ENCODE measurements around the gene IRF5. TPM values are rescaled to one million over a fixed set of nuclear protein-coding genes. Genes with fewer than 3 reads are reported as not detected.
"Not testable (repeated sequence)": the region's sequence is repeated elsewhere in the genome, so short reads cannot be mapped to it uniquely, and the experiment has no call there.

The IRF5 gene
- polyA plus RNA-seq, 1 donor from 2014 or later = not detected

DNA sequence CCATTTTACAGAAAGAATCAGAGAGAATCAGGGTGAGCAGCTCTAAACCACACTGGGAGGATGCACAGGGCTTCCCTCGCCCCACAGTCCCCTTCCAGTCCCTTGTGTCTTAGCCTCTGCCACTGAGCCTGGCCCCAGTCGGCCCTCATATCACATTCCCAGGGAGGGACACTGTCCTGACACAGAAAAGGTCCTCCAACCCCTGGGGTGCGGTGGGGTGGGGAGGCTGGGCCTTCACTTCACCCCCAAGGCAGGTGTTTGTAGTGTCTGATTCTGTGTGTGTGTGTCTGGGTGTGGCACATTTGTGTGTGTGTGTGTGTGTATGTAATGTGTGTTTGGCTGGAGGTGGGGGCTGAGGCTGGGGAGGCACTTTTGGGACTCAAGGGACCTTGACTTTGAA lies 25.4 kb upstream of the IRF5 start:
- Histone ChIP-seq H3K36me3 (ENCODE audit: insufficient read depth, low read length) (no peaks in the 10 kb centered on the region), H3K27ac (ENCODE audit: low read length) (no peak overlapping the region), H2AFZ (ENCODE audit: low read depth, low read length) (no peak overlapping the region), H3K79me2 (replicated peaks; ENCODE audit: insufficient read depth, low read length) (no peaks in the 10 kb centered on the region), H3F3A (ENCODE audit: insufficient read depth, low read length, poor library complexity, severe bottlenecking) (no peaks in the 10 kb centered on the region), H3K4me3 (ENCODE audit: low read length) (no peak overlapping the region), H4K20me1 (ENCODE audit: insufficient read depth) (no peaks in the 10 kb centered on the region), H3K4me2 (ENCODE audit: low read length) (no peak overlapping the region), H3K9ac (ENCODE audit: low read length) (no peak overlapping the region), H3K9me2 (ENCODE audit: insufficient read depth, low read length) (no peaks in the 10 kb centered on the region), H3K27me3 (ENCODE audit: insufficient read depth, low read depth, low read length) (peaks cover 49% of the 10 kb centered on the region), H3K9me3 (ENCODE audit: low read length) (no peaks in the 10 kb centered on the region)
- TF ChIP-seq, protein P1, sequence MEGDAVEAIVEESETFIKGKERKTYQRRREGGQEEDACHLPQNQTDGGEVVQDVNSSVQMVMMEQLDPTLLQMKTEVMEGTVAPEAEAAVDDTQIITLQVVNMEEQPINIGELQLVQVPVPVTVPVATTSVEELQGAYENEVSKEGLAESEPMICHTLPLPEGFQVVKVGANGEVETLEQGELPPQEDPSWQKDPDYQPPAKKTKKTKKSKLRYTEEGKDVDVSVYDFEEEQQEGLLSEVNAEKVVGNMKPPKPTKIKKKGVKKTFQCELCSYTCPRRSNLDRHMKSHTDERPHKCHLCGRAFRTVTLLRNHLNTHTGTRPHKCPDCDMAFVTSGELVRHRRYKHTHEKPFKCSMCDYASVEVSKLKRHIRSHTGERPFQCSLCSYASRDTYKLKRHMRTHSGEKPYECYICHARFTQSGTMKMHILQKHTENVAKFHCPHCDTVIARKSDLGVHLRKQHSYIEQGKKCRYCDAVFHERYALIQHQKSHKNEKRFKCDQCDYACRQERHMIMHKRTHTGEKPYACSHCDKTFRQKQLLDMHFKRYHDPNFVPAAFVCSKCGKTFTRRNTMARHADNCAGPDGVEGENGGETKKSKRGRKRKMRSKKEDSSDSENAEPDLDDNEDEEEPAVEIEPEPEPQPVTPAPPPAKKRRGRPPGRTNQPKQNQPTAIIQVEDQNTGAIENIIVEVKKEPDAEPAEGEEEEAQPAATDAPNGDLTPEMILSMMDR (IDR thresholded peaks at IDR 0.05; ENCODE audit: poor library complexity, severe bottlenecking) = no peak
- TF ChIP-seq POLR2AphosphoS5 (IDR thresholded peaks at IDR 0.05) = no peak
- no peak for TF ChIP-seq EZH2 (IDR thresholded peaks at IDR 0.05; ENCODE audit: borderline replicate concordance, insufficient read depth, low read length, poor library complexity, severe bottlenecking)
- no peak for TF ChIP-seq EP300 (conservative IDR thresholded peaks at IDR 0.05; ENCODE audit: poor library complexity, severe bottlenecking)
- no peak for TF ChIP-seq SMC3 (conservative IDR thresholded peaks at IDR 0.05; ENCODE audit: poor library complexity)
- TF ChIP-seq MXI1 (conservative IDR thresholded peaks at IDR 0.05; ENCODE audit: poor library complexity, severe bottlenecking) = no peak
- TF ChIP-seq, protein P2, sequence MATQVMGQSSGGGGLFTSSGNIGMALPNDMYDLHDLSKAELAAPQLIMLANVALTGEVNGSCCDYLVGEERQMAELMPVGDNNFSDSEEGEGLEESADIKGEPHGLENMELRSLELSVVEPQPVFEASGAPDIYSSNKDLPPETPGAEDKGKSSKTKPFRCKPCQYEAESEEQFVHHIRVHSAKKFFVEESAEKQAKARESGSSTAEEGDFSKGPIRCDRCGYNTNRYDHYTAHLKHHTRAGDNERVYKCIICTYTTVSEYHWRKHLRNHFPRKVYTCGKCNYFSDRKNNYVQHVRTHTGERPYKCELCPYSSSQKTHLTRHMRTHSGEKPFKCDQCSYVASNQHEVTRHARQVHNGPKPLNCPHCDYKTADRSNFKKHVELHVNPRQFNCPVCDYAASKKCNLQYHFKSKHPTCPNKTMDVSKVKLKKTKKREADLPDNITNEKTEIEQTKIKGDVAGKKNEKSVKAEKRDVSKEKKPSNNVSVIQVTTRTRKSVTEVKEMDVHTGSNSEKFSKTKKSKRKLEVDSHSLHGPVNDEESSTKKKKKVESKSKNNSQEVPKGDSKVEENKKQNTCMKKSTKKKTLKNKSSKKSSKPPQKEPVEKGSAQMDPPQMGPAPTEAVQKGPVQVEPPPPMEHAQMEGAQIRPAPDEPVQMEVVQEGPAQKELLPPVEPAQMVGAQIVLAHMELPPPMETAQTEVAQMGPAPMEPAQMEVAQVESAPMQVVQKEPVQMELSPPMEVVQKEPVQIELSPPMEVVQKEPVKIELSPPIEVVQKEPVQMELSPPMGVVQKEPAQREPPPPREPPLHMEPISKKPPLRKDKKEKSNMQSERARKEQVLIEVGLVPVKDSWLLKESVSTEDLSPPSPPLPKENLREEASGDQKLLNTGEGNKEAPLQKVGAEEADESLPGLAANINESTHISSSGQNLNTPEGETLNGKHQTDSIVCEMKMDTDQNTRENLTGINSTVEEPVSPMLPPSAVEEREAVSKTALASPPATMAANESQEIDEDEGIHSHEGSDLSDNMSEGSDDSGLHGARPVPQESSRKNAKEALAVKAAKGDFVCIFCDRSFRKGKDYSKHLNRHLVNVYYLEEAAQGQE (IDR thresholded peaks at IDR 0.05; ENCODE audit: borderline replicate concordance) = no peak
- TF ChIP-seq RAD21 (conservative IDR thresholded peaks at IDR 0.05) = no peak
- TF ChIP-seq TAF1 (IDR thresholded peaks at IDR 0.05; ENCODE audit: low read depth) = no peak

DNA sequence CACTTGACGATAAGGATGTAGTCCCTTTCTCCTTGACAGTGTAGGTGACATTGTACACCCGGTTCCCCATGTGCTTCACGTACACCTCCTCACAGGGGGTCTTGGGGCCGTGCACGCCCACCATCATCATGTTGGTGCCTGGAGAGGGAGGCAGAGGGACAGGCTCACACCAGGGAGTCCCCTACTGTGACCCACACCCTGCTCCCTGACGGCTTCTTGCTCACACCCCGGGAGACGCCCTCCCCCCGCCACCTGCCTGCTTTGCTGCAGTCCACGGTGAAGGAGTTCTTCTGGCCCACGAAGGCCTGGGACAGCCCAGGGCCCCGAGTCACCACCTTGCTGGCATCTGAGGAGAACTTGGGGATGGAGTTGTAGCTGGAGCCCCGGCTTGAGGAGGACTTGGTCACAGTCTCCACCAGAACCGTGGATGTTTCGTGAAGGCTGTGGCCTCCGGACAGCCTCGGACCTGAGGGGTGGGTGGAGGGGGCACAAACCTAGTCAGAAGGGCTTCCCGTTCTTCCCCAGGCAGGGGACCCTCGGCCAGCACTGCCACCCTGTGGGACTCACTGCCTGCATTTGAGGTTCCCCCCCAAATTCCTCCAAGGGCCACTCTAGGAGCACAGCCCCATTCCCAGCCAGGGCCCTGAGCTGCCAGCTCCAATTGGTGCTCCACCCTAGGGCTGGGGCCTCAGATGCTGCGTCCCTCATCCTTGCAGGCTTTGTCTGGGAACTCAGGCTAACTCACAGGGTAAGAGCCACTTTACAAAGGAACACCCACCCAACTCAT lies 24.8 kb upstream of the IRF5 start:
- H3K4me3 ChIP-seq (ENCODE audit: low read length); H3K79me2 ChIP-seq (replicated peaks; ENCODE audit: insufficient read depth, low read length); H3K9me3 ChIP-seq (ENCODE audit: low read length); H3K36me3 ChIP-seq (ENCODE audit: insufficient read depth, low read length); H3K4me2 ChIP-seq (ENCODE audit: low read length); H3K27ac ChIP-seq (ENCODE audit: low read length); H3F3A ChIP-seq (ENCODE audit: insufficient read depth, low read length, poor library complexity, severe bottlenecking); H2AFZ ChIP-seq (ENCODE audit: low read depth, low read length); H3K9me2 ChIP-seq (ENCODE audit: insufficient read depth, low read length); H4K20me1 ChIP-seq (ENCODE audit: insufficient read depth); H3K9ac ChIP-seq (ENCODE audit: low read length): not testable (repeated sequence)
- peaks cover 49% of the 10 kb centered on the region for H3K27me3 ChIP-seq (ENCODE audit: insufficient read depth, low read depth, low read length)

Measured in neural cell (in vitro differentiated cells).